PC-3 (cell line): Measurements from ENCODE around the gene BEND7.

Source experiments
- EZH2 ChIP-seq: fragments of 300-600 bp; sonication (generic); IDR thresholded peaks from one replicate; pipeline ENCODE4 v1.6.1; 2017; ENCODE audit warnings: antibody characterized with exemption, mild to moderate bottlenecking, low read length; ENCODE audit not compliant: unreplicated experiment
- TF ChIP-seq, protein P1 (sequence below): fragments of 300-600 bp; sonication (generic); conservative IDR thresholded peaks from 2 replicates; pipeline ENCODE4 v1.5.1; 2017; ENCODE audit warnings: antibody characterized with exemption, low read depth, mild to moderate bottlenecking, low read length

DNA sequence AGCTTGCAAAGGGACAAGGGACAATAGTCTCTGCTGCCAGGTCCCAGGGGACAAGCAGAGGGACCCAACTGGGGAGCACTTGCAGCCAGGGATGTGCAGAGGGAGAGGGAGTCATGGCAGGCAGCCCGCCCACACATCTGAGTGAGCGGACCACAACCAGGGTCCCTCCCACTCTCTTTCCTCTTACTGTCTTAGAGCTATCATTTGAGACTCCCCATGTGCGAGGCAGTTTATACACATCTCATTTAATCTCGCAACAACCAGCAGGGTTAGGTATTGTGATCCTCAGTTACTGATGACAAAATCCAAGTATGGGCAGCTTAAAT is 70.2 kb downstream of the BEND7 start:
- TF ChIP-seq, protein P1, sequence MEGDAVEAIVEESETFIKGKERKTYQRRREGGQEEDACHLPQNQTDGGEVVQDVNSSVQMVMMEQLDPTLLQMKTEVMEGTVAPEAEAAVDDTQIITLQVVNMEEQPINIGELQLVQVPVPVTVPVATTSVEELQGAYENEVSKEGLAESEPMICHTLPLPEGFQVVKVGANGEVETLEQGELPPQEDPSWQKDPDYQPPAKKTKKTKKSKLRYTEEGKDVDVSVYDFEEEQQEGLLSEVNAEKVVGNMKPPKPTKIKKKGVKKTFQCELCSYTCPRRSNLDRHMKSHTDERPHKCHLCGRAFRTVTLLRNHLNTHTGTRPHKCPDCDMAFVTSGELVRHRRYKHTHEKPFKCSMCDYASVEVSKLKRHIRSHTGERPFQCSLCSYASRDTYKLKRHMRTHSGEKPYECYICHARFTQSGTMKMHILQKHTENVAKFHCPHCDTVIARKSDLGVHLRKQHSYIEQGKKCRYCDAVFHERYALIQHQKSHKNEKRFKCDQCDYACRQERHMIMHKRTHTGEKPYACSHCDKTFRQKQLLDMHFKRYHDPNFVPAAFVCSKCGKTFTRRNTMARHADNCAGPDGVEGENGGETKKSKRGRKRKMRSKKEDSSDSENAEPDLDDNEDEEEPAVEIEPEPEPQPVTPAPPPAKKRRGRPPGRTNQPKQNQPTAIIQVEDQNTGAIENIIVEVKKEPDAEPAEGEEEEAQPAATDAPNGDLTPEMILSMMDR, result no peak
- TF ChIP-seq EZH2, result no peak
